Erythroblast (primary cell): ENCODE data around the gene ZSCAN25.

Experiments used
- GATA1 ChIP-seq: IDR thresholded peaks from 2 replicates; pipeline ENCODE4 v1.6.1; 2011; ENCODE audit warnings: low read depth, mild to moderate bottlenecking, control low read depth, low read length, moderate library complexity
- POLR2A ChIP-seq: IDR thresholded peaks from 2 replicates; pipeline ENCODE4 v1.6.1; 2011; ENCODE audit warnings: mild to moderate bottlenecking, low read length

DNA sequence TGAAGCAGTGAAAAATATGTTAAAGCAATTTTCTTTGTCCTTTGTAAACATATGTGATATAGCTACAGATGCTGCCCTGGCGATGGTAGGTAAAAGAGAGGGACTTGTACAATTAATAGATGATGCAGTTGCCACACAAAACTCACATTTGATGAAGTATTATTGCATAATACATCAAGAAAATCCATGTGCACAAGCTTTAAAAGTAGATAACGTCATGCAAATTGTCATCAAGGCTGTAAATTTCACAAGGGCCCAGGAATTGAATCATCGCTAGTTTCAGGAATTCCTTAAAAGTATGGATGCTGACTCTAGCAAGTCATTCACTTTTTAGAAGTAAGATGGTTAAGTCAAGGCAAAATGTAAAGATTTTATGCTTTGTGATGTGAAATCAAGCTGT, 53.0 kb downstream of the ZSCAN25 start:
- TF ChIP-seq POLR2A, result no peak
- no peak for TF ChIP-seq GATA1
